NCI-H524 treated with DMSO at 0.1 percent for 48 hours (cell line): Measurements from ENCODE around the gene PRDX5.

ENCODE experiments used
- DNase-seq: peaks from one replicate; lab custom pipeline; 2025; lab: John Stamatoyannopoulos, UW

Gene PRDX5

GRCh38 chr11:64347193-64347867 lies 29.4 kb downstream of the PRDX5 start:
- no peak for DNase-seq

- peak; percentile 40 for DNase-seq
Measured at GRCh38 chr11:64348383-64349024, 30.6 kb downstream of the PRDX5 start.

- DNase-seq = no peak
Measured at GRCh38 chr11:64349025-64349387, 31.1 kb downstream of the PRDX5 start.

- no peak for DNase-seq
Measured at GRCh38 chr11:64349404-64349803, 31.5 kb downstream of the PRDX5 start.

GRCh38 chr11:64351136-64351631 lies 33.3 kb downstream of the PRDX5 start:
- DNase-seq = no peak

GRCh38 chr11:64352099-64352994 lies 34.4 kb downstream of the PRDX5 start:
- DNase-seq = no peak

GRCh38 chr11:64352995-64353714 lies 35.2 kb downstream of the PRDX5 start:
- DNase-seq = no peak

- DNase-seq = no peak
Measured at GRCh38 chr11:64353715-64354506, 36.0 kb downstream of the PRDX5 start.

- DNase-seq = no peak
Measured at GRCh38 chr11:64355078-64355940, 37.4 kb downstream of the PRDX5 start.

GRCh38 chr11:64356498-64357411 lies 38.8 kb downstream of the PRDX5 start:
- no peak for DNase-seq

GRCh38 chr11:64357446-64357845 lies 39.5 kb downstream of the PRDX5 start:
- no peak for DNase-seq

GRCh38 chr11:64357904-64358535 lies 40.1 kb downstream of the PRDX5 start:
- DNase-seq = no peak

GRCh38 chr11:64358536-64358906 lies 40.6 kb downstream of the PRDX5 start:
- DNase-seq = no peak

GRCh38 chr11:64358907-64359711 lies 41.2 kb downstream of the PRDX5 start, which contains the start of gene RPS6KA4:
Gene RPS6KA4, plus strand, starts transcription at chr11:64359162. Its CDS starts 74 bp downstream, at chr11:64359236.
- DNase-seq = no peak

- no peak for DNase-seq
Measured at GRCh38 chr11:64359712-64360445, 42.0 kb downstream of the PRDX5 start.

- no peak for DNase-seq
Measured at GRCh38 chr11:64360448-64360921, 42.6 kb downstream of the PRDX5 start.

GRCh38 chr11:64361659-64362058 lies 43.7 kb downstream of the PRDX5 start:
- DNase-seq = no peak
